Testis (tissue), 2 donors: Measurements from ENCODE around the gene SNX30.

Experiments
- POLR2A ChIP-seq: fragments of 450-650 bp; IDR thresholded peaks from one replicate; pipeline ENCODE4 v1.6.1; 2017; ENCODE audit warnings: antibody characterized with exemption, mild to moderate bottlenecking, moderate library complexity
- TF ChIP-seq, protein P1 (sequence below), 3 experiments: fragments of 450-650 bp in 2 of 3; fragments of 200-600 bp in 1 of 3; sonication (generic) in 1 of 3; IDR thresholded peaks; one replicate each; pipeline ENCODE4 v1.5.1; 2016 to 2019; ENCODE audit warnings: antibody characterized with exemption in 3 of 3, mild to moderate bottlenecking in 2 of 3, moderate library complexity in 1 of 3

DNA sequence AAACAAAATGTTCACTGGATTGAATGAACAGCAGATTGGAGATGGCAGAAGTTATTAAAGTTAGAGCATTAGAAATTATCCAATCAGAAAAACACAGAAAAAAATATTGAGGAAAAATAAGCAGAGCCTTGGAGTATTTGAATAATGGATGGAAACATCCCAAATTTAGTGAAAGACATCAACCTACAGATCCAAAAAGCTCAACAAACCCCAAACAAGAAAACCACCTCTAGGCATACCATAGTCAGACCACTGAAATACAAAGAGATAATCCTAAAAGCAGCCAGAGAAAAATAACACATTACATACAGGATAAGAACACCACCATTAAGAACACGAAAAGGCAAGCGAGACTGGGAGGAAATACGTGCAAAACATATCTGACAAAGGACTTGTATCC, 37.9 kb upstream of the SNX30 start:
- TF ChIP-seq POLR2A: no peak
- TF ChIP-seq, protein P1, sequence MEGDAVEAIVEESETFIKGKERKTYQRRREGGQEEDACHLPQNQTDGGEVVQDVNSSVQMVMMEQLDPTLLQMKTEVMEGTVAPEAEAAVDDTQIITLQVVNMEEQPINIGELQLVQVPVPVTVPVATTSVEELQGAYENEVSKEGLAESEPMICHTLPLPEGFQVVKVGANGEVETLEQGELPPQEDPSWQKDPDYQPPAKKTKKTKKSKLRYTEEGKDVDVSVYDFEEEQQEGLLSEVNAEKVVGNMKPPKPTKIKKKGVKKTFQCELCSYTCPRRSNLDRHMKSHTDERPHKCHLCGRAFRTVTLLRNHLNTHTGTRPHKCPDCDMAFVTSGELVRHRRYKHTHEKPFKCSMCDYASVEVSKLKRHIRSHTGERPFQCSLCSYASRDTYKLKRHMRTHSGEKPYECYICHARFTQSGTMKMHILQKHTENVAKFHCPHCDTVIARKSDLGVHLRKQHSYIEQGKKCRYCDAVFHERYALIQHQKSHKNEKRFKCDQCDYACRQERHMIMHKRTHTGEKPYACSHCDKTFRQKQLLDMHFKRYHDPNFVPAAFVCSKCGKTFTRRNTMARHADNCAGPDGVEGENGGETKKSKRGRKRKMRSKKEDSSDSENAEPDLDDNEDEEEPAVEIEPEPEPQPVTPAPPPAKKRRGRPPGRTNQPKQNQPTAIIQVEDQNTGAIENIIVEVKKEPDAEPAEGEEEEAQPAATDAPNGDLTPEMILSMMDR (IDR thresholded peaks at IDR 0.05): no peak
